Activated T-cell treated with anti-CD3 and anti-CD28 coated beads, Interleukin-2, amount 50 U/mL, for 24 hours (primary cell): ENCODE results near the gene AQP10.
"Not testable (repeated sequence)": the region's sequence is repeated elsewhere in the genome, so short reads cannot be mapped to it uniquely, and the experiment has no call there.

Experiments
- DNase-seq: peaks from one replicate; pipeline ENCODE4 v3.0.0-alpha.2; 2020
- H3K27ac Mint-ChIP-seq: 2 replicates; pipeline ENCODE4 v1.8.0; 2020; ENCODE audit warnings: mild to moderate bottlenecking, mixed read lengths
- H3K27me3 Mint-ChIP-seq: 2 replicates; pipeline ENCODE4 v1.8.0; 2020; ENCODE audit warnings: mixed read lengths
- H3K36me3 Mint-ChIP-seq: 2 replicates; pipeline ENCODE4 v1.8.0; 2020; ENCODE audit warnings: low read depth, mixed read lengths
- H3K4me1 Mint-ChIP-seq: 2 replicates; pipeline ENCODE4 v1.8.0; 2020; ENCODE audit warnings: low read depth, mixed read lengths
- H3K4me3 Mint-ChIP-seq: 2 replicates; pipeline ENCODE4 v1.8.0; 2020; ENCODE audit warnings: mild to moderate bottlenecking, moderate library complexity, mixed read lengths
- H3K9me3 Mint-ChIP-seq: 2 replicates; pipeline ENCODE4 v1.8.0; 2020; ENCODE audit warnings: mixed read lengths

AQP10 gene

DNA sequence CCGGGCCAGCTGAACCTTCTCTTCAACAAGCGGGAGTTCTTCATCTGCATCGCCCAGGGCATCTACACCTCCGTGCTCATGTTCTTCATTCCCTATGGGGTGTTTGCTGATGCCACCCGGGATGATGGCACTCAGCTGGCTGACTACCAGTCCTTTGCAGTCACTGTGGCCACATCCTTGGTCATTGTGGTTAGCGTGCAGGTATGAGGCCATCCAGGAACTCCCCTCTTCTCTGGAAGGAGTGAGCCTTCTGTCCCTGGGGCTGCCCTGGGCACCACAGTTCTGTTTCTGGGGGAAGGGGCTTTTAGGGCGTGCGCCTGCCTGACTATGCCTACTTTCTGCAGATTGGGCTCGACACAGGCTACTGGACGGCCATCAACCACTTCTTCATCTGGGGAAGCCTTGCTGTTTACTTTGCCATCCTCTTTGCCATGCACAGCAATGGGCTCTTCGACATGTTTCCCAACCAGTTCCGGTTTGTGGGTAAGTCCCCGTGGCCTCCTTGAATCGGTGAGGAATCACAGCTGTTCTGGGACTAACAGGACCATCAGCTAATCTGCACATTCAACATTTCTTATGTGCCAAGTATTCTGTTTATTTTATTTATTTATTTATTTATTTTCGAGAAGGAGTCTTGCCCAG is 25.5 kb downstream of the AQP10 start:
- H3K27ac Mint-ChIP-seq: peak overlapping the region; percentile 89
- no peaks in the 10 kb centered on the region for H3K9me3 Mint-ChIP-seq

DNA sequence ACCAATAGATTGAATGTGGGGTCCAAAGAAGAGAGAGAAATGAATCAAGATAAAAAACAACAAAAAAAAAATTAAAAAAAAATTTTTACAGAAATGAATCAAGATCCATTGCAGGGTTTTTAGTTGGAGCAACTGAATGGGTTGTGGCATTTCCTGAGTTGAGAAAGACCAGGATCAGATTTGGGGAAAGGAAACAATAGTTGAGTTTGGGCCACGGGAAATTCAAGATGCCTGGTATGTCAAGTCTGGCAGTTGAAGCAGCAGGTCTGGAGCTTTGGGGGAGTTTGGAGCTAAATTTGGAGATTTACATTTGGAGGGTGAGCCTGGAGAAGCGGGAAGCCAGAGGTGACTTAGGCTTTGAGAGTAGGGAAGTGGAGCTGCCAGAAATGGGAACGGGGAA is 27.1 kb downstream of the AQP10 start:
- peaks cover 76% of the 10 kb centered on the region for H3K36me3 Mint-ChIP-seq

More for the DNA sequence above, 25.5 kb downstream of the AQP10 start:
- Mint-ChIP-seq H3K4me1 (peaks cover 75% of the 10 kb centered on the region), H3K27me3 (no peaks in the 10 kb centered on the region), H3K4me3 (no peak overlapping the region), H3K36me3 (peaks cover 92% of the 10 kb centered on the region)
- DNase-seq: no peak

DNA sequence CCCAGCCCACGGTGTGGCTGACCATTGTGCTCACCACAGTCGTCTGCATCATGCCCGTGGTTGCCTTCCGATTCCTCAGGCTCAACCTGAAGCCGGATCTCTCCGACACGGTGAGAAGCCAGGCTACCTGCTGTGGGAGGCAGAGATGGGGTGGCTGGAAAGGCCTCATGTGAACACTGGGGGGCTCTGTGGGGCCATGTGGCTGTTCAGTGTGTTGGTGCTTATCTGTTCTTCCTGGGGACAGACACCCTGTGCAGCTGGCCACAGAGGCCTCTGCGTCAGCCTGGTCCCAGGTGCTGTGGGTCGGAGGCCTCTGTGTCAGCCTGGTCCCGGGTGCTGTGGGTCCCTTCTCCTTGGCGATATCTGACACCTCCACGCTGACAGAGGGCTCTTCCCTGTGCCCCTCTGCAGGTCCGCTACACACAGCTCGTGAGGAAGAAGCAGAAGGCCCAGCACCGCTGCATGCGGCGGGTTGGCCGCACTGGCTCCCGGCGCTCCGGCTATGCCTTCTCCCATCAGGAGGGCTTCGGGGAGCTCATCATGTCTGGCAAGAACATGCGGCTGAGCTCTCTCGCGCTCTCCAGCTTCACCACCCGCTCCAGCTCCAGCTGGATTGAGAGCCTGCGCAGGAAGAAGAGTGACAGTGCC is 27.7 kb downstream of the AQP10 start:
- no peak overlapping the region for H3K4me3 Mint-ChIP-seq
- H3K4me1 Mint-ChIP-seq: peaks cover 73% of the 10 kb centered on the region
- DNase-seq: peak; percentile 38
- H3K9me3 Mint-ChIP-seq: no peaks in the 10 kb centered on the region
- H3K27me3 Mint-ChIP-seq: no peaks in the 10 kb centered on the region
- peak overlapping the region; percentile 91 for H3K27ac Mint-ChIP-seq
- peaks cover 70% of the 10 kb centered on the region for H3K36me3 Mint-ChIP-seq

More for the DNA sequence above, 27.1 kb downstream of the AQP10 start:
- Mint-ChIP-seq H3K4me1 (peaks cover 73% of the 10 kb centered on the region), H3K27me3 (no peaks in the 10 kb centered on the region), H3K27ac (peak overlapping the region; percentile 91), H3K4me3 (no peak overlapping the region), H3K9me3 (no peaks in the 10 kb centered on the region)
- no peak for DNase-seq

DNA sequence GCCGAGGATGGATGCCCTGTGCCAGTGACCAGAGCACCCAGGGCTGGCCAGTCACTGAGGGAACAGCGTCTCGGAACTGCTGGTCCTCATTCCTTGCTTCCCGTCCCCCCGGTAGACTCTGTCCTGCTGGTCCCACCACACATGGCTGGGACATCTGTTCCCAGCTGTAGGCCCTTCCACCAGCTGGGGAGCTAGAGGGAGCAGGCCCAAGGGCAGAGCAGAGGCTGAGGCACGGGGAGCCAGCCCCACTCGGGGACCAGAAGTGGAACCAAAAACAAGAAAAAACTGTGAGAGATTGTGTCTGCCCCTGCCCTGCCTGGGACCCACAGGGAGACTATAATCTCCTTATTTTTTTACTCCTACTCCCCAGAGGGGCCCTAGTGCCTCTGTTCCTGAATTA is 28.2 kb downstream of the AQP10 start:
- H3K4me3 Mint-ChIP-seq: no peak overlapping the region
- H3K9me3 Mint-ChIP-seq: no peaks in the 10 kb centered on the region
- H3K4me1 Mint-ChIP-seq: peaks cover 73% of the 10 kb centered on the region
- no peak for DNase-seq
- no peaks in the 10 kb centered on the region for H3K27me3 Mint-ChIP-seq
- peak overlapping the region; percentile 91 for H3K27ac Mint-ChIP-seq
- peaks cover 64% of the 10 kb centered on the region for H3K36me3 Mint-ChIP-seq

DNA sequence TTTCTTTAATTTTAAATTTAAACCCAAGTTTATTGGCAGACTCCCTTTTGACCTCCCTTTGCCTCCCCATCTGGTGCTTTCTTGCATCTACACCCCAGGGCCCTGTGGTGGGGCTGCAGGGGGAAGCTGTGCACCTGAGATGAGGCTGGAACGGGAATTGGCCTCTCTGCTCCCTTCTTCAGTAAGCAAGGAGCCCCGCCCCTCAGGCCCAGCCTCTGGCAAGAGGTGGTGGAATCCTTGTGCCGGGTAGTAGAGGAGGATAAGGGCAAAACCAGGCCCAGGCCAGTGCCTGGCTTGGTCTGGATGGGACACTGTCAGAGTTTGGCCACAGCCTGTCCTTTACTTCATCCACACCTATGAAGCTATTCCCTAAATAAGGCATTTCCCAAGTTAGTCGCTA is 29.5 kb downstream of the AQP10 start:
- DNase-seq: no peak
- no peak overlapping the region for H3K4me3 Mint-ChIP-seq
- peaks cover 63% of the 10 kb centered on the region for H3K4me1 Mint-ChIP-seq
- no peaks in the 10 kb centered on the region for H3K27me3 Mint-ChIP-seq
- H3K27ac Mint-ChIP-seq: peak overlapping the region; percentile 14
- peaks cover 52% of the 10 kb centered on the region for H3K36me3 Mint-ChIP-seq
- H3K9me3 Mint-ChIP-seq: no peaks in the 10 kb centered on the region

DNA sequence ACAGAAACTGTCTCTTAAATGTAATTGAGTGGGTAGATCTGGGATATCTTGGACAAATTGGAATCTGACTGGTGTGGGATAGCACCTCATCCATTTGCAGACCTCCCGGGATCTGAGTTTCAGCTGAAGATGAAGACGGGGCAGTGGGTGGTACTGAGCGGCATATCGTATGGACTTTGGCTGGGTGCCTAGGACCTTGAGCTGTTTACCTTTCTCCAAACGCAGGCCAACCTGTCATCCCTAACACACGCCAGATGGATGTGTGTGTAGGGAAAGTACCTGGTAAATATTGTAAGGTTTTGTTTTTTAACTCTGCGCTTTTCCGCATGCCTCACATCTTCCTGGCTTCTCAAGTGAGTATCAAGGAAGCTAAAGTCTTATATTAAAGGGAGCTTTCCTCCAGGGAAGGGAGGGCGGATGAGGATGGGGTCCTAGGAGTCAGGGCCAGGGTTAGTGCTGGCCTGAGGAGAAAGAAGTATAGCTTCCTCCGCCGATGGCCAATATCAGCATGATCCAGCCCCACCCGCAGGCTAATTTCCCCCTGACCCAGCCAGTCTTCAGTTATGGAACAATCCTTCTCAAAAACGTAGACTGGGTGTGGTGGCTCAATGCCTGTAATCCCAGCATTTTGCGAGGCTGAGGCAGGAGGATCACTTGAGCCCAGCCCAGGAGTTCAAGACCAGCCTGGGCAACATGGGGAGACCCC is 30.6 kb downstream of the AQP10 start:
- Mint-ChIP-seq H3K36me3 (peaks cover 41% of the 10 kb centered on the region), H3K4me3 (no peak overlapping the region), H3K27ac (no peak overlapping the region), H3K4me1 (peaks cover 52% of the 10 kb centered on the region), H3K27me3 (no peaks in the 10 kb centered on the region), H3K9me3 (no peaks in the 10 kb centered on the region)
- no peak for DNase-seq

DNA sequence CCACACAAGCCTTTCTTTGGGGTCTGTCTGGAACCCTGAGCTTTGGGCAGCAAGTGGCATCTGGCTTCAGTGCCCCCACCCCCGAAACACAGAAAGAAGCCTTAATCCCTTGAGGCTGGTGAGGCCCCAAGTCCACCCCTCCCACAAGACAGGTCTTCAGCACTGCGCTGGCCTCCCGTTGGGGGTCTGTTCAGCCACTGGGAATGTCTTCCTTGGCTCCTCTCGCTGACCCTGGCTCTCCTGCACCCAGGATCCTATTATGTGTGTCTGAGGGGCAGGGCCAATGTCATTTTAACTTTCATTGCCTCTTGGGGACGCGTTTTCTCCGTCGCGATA is 31.3 kb downstream of the AQP10 start:
- Mint-ChIP-seq H3K4me1 (peaks cover 47% of the 10 kb centered on the region), H3K9me3 (no peaks in the 10 kb centered on the region), H3K4me3 (peak overlapping the region; percentile 78), H3K27ac (peak overlapping the region; percentile 86), H3K27me3 (no peaks in the 10 kb centered on the region), H3K36me3 (peaks cover 34% of the 10 kb centered on the region)
- DNase-seq: no peak

DNA sequence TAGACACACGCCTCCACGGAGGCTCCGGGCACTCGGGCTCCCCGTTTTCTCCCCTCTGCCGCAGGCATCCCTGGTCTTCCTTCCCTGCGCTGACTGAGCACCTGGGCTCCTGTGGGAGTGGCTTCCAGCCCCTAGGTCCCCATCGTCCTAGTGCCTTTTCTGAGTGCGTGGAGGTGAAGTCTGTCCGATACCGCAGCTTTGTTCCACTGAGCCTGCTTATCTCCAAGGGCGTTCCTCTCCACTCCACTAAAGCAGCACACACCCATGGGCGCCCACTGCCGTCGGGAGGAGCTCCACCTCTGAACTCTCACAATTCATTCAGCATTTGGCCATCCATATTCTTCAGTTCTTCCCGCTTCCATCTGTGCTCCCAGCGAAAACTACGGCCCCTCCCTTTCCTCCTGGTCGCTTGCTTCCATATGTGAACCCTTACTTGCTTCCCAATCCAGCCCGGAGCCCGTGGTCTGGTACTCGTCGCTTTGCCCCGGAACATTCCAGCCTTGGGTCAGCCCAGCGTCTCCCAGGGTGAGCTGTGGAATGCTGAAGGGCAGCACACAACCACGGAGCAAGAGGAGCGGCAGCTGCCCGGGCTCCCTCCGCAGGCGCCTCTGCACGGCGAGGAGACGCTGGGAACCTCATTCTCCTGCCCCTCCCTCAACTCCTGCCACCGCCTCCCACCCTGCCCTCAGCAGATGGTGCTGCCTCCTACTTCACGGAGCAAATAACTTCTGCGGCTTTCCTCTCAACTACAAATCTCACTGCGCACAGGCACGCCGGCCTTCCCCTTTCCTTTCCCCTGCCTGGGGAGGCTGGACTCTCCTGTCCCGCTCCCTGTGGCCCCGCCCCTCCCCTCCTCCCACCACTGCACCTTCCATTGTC is 31.9 kb downstream of the AQP10 start:
- Mint-ChIP-seq H3K27me3 (no peaks in the 10 kb centered on the region), H3K27ac (peak overlapping the region; percentile 86), H3K36me3 (peaks cover 28% of the 10 kb centered on the region), H3K9me3 (no peaks in the 10 kb centered on the region), H3K4me1 (peaks cover 41% of the 10 kb centered on the region), H3K4me3 (peak overlapping the region; percentile 78)
- DNase-seq: peak; percentile 61

DNA sequence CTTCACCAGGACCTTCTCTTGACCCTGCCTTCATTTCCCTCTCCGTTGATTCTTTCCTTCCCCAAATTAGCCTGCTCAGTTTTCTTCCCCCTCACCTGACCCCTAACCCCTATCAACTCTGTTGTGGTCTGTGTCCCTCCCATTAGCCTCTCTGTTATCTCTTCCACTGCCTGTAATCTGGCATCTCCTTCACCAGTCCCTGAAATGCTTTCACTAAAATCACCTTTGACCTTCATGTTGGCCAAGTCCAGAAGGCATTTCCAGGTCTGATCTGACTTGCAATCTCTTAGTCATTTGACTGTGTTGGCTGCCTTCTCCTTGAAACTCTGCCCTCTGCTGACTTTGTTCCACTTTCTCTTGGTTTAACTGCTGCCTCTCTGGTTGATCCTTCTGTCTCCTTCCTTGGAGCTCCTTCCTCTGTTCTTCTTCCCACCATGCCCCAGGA is 32.6 kb downstream of the AQP10 start:
- H3K36me3 Mint-ChIP-seq: peaks cover 22% of the 10 kb centered on the region
- no peaks in the 10 kb centered on the region for H3K9me3 Mint-ChIP-seq
- DNase-seq: no peak
- no peaks in the 10 kb centered on the region for H3K27me3 Mint-ChIP-seq
- H3K4me3 Mint-ChIP-seq: peak overlapping the region; percentile 78
- peak overlapping the region; percentile 86 for H3K27ac Mint-ChIP-seq
- peaks cover 35% of the 10 kb centered on the region for H3K4me1 Mint-ChIP-seq

DNA sequence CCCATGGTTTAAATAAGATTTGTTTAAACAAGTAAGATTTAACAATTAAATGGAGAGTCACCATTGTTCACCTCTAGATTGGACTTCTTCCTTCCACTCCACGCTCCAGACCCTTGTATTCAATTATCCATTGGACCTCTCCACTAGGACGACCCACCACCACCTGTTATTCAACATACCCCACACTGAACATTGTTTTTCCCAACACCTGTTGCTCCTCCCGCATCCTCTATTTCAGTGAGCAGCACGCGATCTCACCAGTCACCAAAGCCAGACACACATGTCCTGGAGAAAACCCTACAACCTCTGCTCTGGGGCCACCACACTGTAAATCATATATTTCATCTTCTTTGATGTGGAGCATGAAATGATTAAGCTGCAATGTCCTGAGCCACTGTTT is 33.1 kb downstream of the AQP10 start:
- Mint-ChIP-seq H3K4me3 (no peak overlapping the region), H3K9me3 (no peaks in the 10 kb centered on the region), H3K27me3 (no peaks in the 10 kb centered on the region), H3K4me1 (peaks cover 32% of the 10 kb centered on the region), H3K36me3 (peaks cover 17% of the 10 kb centered on the region), H3K27ac (no peak overlapping the region)
- DNase-seq: no peak

DNA sequence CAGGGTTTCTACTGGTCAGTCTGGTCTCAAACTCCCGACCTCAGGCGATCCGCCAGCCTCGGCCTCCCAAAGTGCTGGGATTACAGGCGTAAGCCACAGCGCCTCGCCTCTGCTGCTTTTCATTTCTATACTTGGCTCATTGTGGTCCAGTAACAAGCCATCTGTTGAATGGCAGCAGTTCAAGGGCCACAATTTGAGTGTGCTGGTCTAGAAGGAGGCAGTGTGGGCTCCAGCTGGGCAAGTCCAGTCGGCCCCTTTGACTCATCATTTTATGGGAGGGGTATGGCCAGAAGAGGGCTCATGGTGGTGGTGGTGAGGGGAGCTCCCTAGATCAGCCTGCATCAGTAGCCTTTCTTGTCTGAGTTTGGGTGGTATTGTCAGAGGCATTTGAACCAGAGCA is 37.6 kb downstream of the AQP10 start:
- Mint-ChIP-seq H3K4me3 (no peak overlapping the region), H3K4me1 (peaks cover 9% of the 10 kb centered on the region), H3K27ac (no peak overlapping the region), H3K27me3 (no peaks in the 10 kb centered on the region), H3K9me3 (no peaks in the 10 kb centered on the region), H3K36me3 (no peaks in the 10 kb centered on the region)
- DNase-seq: no peak

DNA sequence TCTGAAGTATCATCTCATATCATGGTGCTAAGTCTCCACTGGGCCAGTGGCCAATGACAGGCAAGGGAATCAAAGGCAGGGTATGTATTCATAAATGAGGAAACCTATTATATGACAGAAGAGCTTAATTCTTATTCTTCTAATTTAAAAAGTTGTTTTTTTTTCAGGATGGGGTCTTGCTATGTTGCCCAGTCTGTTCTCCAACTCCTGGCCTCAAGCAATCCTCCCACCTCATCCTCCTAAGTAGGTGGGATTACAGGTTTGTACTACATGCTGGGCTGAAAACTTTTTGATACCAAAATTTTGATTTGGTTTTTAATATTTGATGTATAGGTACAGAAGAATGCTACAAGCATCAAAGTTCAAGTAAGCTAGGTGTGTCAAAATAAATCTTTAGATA is 39.4 kb downstream of the AQP10 start:
- Mint-ChIP-seq H3K27me3 (no peaks in the 10 kb centered on the region), H3K9me3 (no peaks in the 10 kb centered on the region), H3K27ac (no peak overlapping the region)

DNA sequence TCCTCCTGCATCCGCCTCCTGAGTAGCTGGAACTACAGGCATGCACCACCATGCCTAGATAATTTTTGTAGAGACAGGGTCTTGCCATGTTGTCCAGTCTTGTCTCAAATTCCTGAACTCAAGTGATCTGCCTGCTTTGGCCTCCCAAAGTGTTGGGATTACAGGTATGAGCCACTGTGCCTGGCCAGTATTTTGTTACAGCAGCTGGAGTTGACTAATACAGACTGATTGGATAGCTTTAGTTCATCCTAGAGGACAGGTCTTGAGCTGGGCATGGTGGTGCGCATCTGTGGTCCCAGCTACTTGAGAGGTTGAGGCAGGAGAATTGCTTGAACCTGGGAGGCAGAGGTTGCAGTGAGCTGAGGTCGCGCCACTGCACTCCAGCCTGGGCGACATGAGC is 40.0 kb downstream of the AQP10 start:
- H3K4me3 Mint-ChIP-seq, H3K9me3 Mint-ChIP-seq, H3K27me3 Mint-ChIP-seq, DNase-seq, H3K36me3 Mint-ChIP-seq, H3K27ac Mint-ChIP-seq, H3K4me1 Mint-ChIP-seq: not testable (repeated sequence)

More for the DNA sequence above, 39.4 kb downstream of the AQP10 start:
- DNase-seq: no peak
- no peaks in the 10 kb centered on the region for H3K4me1 Mint-ChIP-seq
- H3K36me3 Mint-ChIP-seq: no peaks in the 10 kb centered on the region
- no peak overlapping the region for H3K4me3 Mint-ChIP-seq

DNA sequence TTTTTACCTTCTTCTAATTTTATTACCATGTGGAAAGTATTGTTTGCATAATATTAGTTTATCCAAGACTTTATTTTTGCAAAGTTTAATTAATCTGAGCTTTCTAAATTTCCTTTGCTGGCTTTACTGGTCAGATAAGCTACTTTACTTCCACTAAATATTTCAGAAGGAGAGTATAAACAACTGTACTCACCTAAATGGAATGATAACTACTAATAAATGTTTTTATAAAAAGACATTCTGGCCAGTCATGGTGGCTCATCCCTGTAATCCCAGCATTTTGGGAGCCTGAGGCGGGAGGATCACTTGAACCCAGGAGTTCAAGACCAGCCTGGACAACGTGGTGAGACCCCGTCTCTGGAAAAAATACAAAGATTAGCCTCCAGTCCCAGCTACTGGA is 40.5 kb downstream of the AQP10 start:
- Mint-ChIP-seq H3K36me3 (no peaks in the 10 kb centered on the region), H3K27me3 (no peaks in the 10 kb centered on the region), H3K4me1 (peaks cover 5% of the 10 kb centered on the region), H3K4me3 (no peak overlapping the region), H3K9me3 (no peaks in the 10 kb centered on the region), H3K27ac (no peak overlapping the region)
- DNase-seq: no peak
